GM23248 (cell line): Measurements from ENCODE around the gene ZNF638.

Experiments used
- EZH2 ChIP-seq: fragments of 200-600 bp; sonication (generic); IDR thresholded peaks from 2 replicates; pipeline ENCODE4 v1.6.1; 2018; ENCODE audit warnings: antibody characterized with exemption, mild to moderate bottlenecking; ENCODE audit not compliant: insufficient read depth, poor library complexity, severe bottlenecking
- EZH2phosphoT487 ChIP-seq: fragments of 200-600 bp; sonication (generic); IDR thresholded peaks from 2 replicates; pipeline ENCODE4 v1.6.1; 2018; ENCODE audit warnings: antibody characterized with exemption, moderate library complexity, mild to moderate bottlenecking, low read depth; ENCODE audit not compliant: insufficient read depth

DNA sequence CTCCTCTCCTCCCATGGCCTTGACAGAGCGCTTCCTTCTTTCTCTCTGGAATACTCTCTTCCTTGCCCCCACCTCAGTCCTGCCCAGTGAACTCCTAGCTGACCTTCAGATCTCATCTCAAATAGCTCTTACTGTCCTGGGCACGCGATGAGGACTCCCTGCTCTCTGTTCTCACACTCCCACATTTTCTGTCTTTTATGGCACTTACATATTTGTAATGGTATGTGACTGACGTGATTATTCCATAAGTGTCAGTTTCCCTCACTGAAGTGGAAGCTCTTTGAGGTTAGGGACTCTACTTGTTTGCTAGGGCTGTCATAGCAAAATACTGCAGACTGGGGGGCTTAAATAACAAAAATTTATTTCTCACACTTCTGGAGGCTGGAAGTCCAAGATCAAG, 120.1 kb downstream of the ZNF638 start:
- TF ChIP-seq EZH2: no peak
- TF ChIP-seq EZH2phosphoT487: no peak
